HG03280 (cell line): Measurements from ENCODE around the gene GALNTL6.
"Not testable (repeated sequence)": the region's sequence is repeated elsewhere in the genome, so short reads cannot be mapped to it uniquely, and the experiment has no call there.

Source experiments
- ATAC-seq: cut with Tn5 transposase; IDR thresholded peaks from one replicate; pipeline ENCODE4 v1.9.1; 2021; ENCODE audit warnings: mild to moderate bottlenecking, moderate library complexity; ENCODE audit not compliant: unreplicated experiment

GALNTL6 gene

GRCh38 chr4:172895699-172896098 is 1082.5 kb downstream of the GALNTL6 start:
- ATAC-seq = no peak

GRCh38 chr4:172897046-172897445 is 1083.8 kb downstream of the GALNTL6 start:
- no peak for ATAC-seq

- ATAC-seq = no peak
These were observed 1085.5 kb downstream of the GALNTL6 start for GRCh38 chr4:172898715-172899114.

- no peak for ATAC-seq
These were observed 1086.7 kb downstream of the GALNTL6 start for GRCh38 chr4:172899861-172900260.

- ATAC-seq = no peak
These were observed 1087.7 kb downstream of the GALNTL6 start for GRCh38 chr4:172900900-172901299.

- ATAC-seq = not testable (repeated sequence)
These were observed 1099.3 kb downstream of the GALNTL6 start for GRCh38 chr4:172912468-172912867.

- ATAC-seq = not testable (repeated sequence)
These were observed 1104.2 kb downstream of the GALNTL6 start for GRCh38 chr4:172917403-172917802.

GRCh38 chr4:172919269-172919668 is 1106.1 kb downstream of the GALNTL6 start:
- ATAC-seq = no peak

GRCh38 chr4:172927096-172927814 is 1114.1 kb downstream of the GALNTL6 start:
- no peak for ATAC-seq

GRCh38 chr4:172928347-172928746 is 1115.1 kb downstream of the GALNTL6 start:
- ATAC-seq = no peak

GRCh38 chr4:172938072-172938829 is 1125.0 kb downstream of the GALNTL6 start:
- no peak for ATAC-seq

GRCh38 chr4:172938870-172939269 is 1125.7 kb downstream of the GALNTL6 start:
- no peak for ATAC-seq

- ATAC-seq = no peak
These were observed 1129.6 kb downstream of the GALNTL6 start for GRCh38 chr4:172942840-172943239.

- ATAC-seq = no peak
These were observed 1132.4 kb downstream of the GALNTL6 start for GRCh38 chr4:172945611-172946010.

GRCh38 chr4:172946503-172946902 is 1133.3 kb downstream of the GALNTL6 start:
- ATAC-seq = no peak

GRCh38 chr4:172947594-172947993 is 1134.4 kb downstream of the GALNTL6 start:
- no peak for ATAC-seq

GRCh38 chr4:172950990-172951389 is 1137.8 kb downstream of the GALNTL6 start:
- no peak for ATAC-seq

- ATAC-seq = no peak
These were observed 1138.7 kb downstream of the GALNTL6 start for GRCh38 chr4:172951679-172952451.

GRCh38 chr4:172953896-172954568 is 1140.8 kb downstream of the GALNTL6 start:
- ATAC-seq = no peak

GRCh38 chr4:172956340-172956739 is 1143.1 kb downstream of the GALNTL6 start:
- ATAC-seq = not testable (repeated sequence)

- ATAC-seq = no peak
These were observed 1144.0 kb downstream of the GALNTL6 start for GRCh38 chr4:172957216-172957615.
